Measurements from ENCODE around the gene TREX2. TPM values are rescaled to one million over a fixed set of nuclear protein-coding genes. Genes with fewer than 3 reads are reported as not detected.

TREX2 gene
- total and polyA plus RNA-seq, 7 donors, result 0.16 to 3.6 (median 1.7) TPM; not detected in 3

DNA sequence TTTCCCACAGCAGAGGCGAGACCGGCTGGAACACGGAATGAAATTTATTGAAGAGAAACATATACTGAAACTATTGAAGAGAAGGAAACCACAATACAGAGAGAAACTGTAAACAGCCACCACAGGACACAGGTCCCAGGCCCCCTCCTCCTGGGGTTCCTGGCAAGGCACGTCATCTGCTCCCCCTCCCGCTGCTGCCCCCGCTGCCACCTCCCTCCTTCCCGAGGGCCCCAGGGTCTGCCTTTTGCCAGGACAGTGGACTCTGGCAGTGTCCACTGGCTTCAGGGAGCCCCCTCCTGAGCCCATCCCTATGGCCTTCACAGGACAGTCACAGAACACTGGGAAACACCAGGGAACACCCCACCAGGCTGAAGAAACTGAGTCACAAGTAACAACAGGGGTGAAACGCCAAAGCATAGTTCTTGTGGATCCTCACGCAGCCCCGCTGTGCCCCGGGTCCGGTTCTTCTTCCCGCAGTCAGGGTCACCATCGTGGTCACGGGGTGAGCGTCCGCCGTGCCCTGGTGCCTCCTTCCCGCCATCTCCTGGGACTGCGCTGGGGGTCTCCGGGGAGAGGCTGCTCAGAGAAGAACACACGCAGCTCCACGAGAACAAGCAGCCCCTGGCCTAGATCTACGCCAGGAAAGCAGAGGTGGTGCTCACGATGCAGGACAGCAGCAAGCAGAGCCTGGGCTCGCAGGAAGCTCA lies 50.1 kb downstream of the TREX2 start:
- Histone ChIP-seq H3K36me3 (no peaks in the 10 kb centered on the region), H3K9me3 (no peaks in the 10 kb centered on the region), H3K27me3 (no peaks in the 10 kb centered on the region), H3K4me3 (no peak overlapping the region), H3K27ac (no peak overlapping the region), H3K4me1 (no peaks in the 10 kb centered on the region)
- TF ChIP-seq CTCF (IDR thresholded peaks at IDR 0.05), result no peak
- TF ChIP-seq EP300 (IDR thresholded peaks at IDR 0.05), result no peak
- TF ChIP-seq POLR2AphosphoS5 (IDR thresholded peaks at IDR 0.05), result no peak
- TF ChIP-seq POLR2A (IDR thresholded peaks at IDR 0.05), result no peak
- WGBS, 2 donors, result 77 to 87% methylated on average over 26 of the region's 26 CpGs
- DNase-seq, result no peak
- intact Hi-C loops (cut with DNase I), result no loop called here

- 59 to 66% methylated on average over 13 of the region's 13 CpGs for WGBS, 2 donors
- no peaks in the 10 kb centered on the region for H3K27me3 ChIP-seq
- H3K9me3 ChIP-seq, result no peaks in the 10 kb centered on the region
- no peak overlapping the region for H3K4me3 ChIP-seq
- H3K27ac ChIP-seq, result no peak overlapping the region
- intact Hi-C loops (cut with DNase I), result no loop called here
- no peaks in the 10 kb centered on the region for H3K4me1 ChIP-seq
- no peaks in the 10 kb centered on the region for H3K36me3 ChIP-seq
- no peak for DNase-seq
- TF ChIP-seq CTCF (IDR thresholded peaks at IDR 0.05) (no peak), POLR2A (IDR thresholded peaks at IDR 0.05) (no peak), POLR2AphosphoS5 (IDR thresholded peaks at IDR 0.05) (no peak), EP300 (IDR thresholded peaks at IDR 0.05) (no peak)
These were observed 51.2 kb downstream of the TREX2 start for GRCh38 chrX:153394612-153395011.

Small RNAs within 50 kb of the gene (small RNA-seq; reads per million reads assigned to genes)
- gene RN7SL667P, result 0 reads per million in 3 donors

Other genes starting within 250 kb of the TREX2 start
- gene PNMA6F, start 124.3 kb downstream of the TREX2 start, total RNA-seq, result not detected
- not detected for gene PNMA6F, start 124.3 kb downstream of the TREX2 start, polyA plus RNA-seq
- gene ZNF275, start 111.9 kb downstream of the TREX2 start, total RNA-seq, result 10 to 100 TPM in 2 of 4 donors, 1 to 10 TPM in 2; 8.6 to 13.3 (median 9.9) TPM
- 1 to 10 TPM; 1.4 to 3.7 (median 2.4) TPM for gene ZNF275, start 111.9 kb downstream of the TREX2 start, polyA plus RNA-seq
- not detected for gene PNMA6E, start 44.7 kb downstream of the TREX2 start, total RNA-seq
- gene PNMA6E, start 44.7 kb downstream of the TREX2 start, polyA plus RNA-seq, result not detected
- gene ZFP92, start 34.6 kb downstream of the TREX2 start, total RNA-seq, result 1 to 10 TPM in 3 of 4 donors, under 1 TPM in 1; 0.71 to 2.2 (median 2.0) TPM
- gene ZFP92, start 34.6 kb downstream of the TREX2 start, polyA plus RNA-seq, result under 1 TPM in 1 of 3 donors, not detected in 2; 0.35 TPM
- 10 to 100 TPM; 16.8 to 28.2 (median 25.4) TPM for gene HAUS7, start 24.5 kb upstream of the TREX2 start, total RNA-seq
- gene HAUS7, start 24.5 kb upstream of the TREX2 start, polyA plus RNA-seq, result 10 to 100 TPM; 15.0 to 37.8 (median 18.3) TPM
- 100 to 1,000 TPM in 1 of 4 donors, 10 to 100 TPM in 1, 1 to 10 TPM in 2; 5.7 to 181 (median 10.1) TPM for gene BGN, start 48.9 kb upstream of the TREX2 start, total RNA-seq
- gene BGN, start 48.9 kb upstream of the TREX2 start, polyA plus RNA-seq, result 10 to 100 TPM in 1 of 3 donors, 1 to 10 TPM in 2; 1.8 to 29.9 (median 9.0) TPM
- gene ATP2B3, start 71.6 kb upstream of the TREX2 start, total RNA-seq, result under 1 TPM; under 0.01 to 0.95 (median 0.26) TPM
- gene ATP2B3, start 71.6 kb upstream of the TREX2 start, polyA plus RNA-seq, result under 1 TPM in 1 of 3 donors, not detected in 2; 0.26 TPM
- gene CCNQ, start 153.1 kb upstream of the TREX2 start, total RNA-seq, result 10 to 100 TPM; 31.8 to 49.0 (median 39.9) TPM
- gene CCNQ, start 153.1 kb upstream of the TREX2 start, polyA plus RNA-seq, result 10 to 100 TPM; 36.7 to 40.8 (median 37.9) TPM
- not detected for gene DUSP9, start 201.1 kb upstream of the TREX2 start, total RNA-seq
- under 1 TPM in 1 of 3 donors, not detected in 2; 0.06 TPM for gene DUSP9, start 201.1 kb upstream of the TREX2 start, polyA plus RNA-seq
- gene PNCK, start 227.8 kb upstream of the TREX2 start, total RNA-seq, result 100 to 1,000 TPM in 1 of 4 donors, 10 to 100 TPM in 3; 33.9 to 135 (median 64.2) TPM
- gene PNCK, start 227.8 kb upstream of the TREX2 start, polyA plus RNA-seq, result 1 to 10 TPM in 1 of 3 donors, not detected in 2; 4.6 TPM
- 10 to 100 TPM; 31.9 to 60.7 (median 35.1) TPM for gene SLC6A8, start 241.9 kb upstream of the TREX2 start, total RNA-seq
- 100 to 1,000 TPM in 1 of 3 donors, 10 to 100 TPM in 2; 67.9 to 158 (median 70.5) TPM for gene SLC6A8, start 241.9 kb upstream of the TREX2 start, polyA plus RNA-seq